PC-9 (cell line): Measurements from ENCODE around the gene NOL6. TPM values are rescaled to one million over a fixed set of nuclear protein-coding genes. Genes with fewer than 3 reads are reported as not detected.

Source experiments
- BruUV-seq: library from RNA; stranded (reverse); fragments of 400-500 nt; replicated peaks from 2 replicates; lab custom pipeline; 2021; lab: Mats Ljungman, UMichigan
- CTCF ChIA-PET: fragments of 300-600 bp; sonication (Branson Sonifier 250); formaldehyde crosslinking; loops from one replicate; lab custom pipeline; 2022; ENCODE audit warnings: antibody characterized with exemption; lab: Charles Lee
- POLR2A ChIA-PET: fragments of 300-600 bp; sonication (Branson Sonifier 250); formaldehyde crosslinking; loops from one replicate; lab custom pipeline; 2022; ENCODE audit warnings: antibody characterized with exemption; ENCODE audit not compliant: unreplicated experiment; lab: Charles Lee
- DNase-seq, 2 experiments: peaks; one replicate each; pipeline versions ENCODE4 v3.0.0 to v3.0.0-alpha.2; 2015 to 2022; ENCODE audit warnings: mixed read lengths in 1 of 2
- H2AFZ ChIP-seq: fragments of 200-600 bp; sonication (generic); 2 replicates; pipeline ENCODE4 v1.8.1; 2017; ENCODE audit warnings: antibody characterized with exemption
- H3F3A ChIP-seq: fragments of 200-600 bp; sonication (generic); 2 replicates; pipeline ENCODE4 v1.8.1; 2017; ENCODE audit warnings: antibody characterized with exemption, mild to moderate bottlenecking, low read depth; ENCODE audit not compliant: insufficient read depth
- H3K27ac ChIP-seq: fragments of 200-600 bp; sonication (generic); 2 replicates; pipeline ENCODE4 v1.6.1; 2016; ENCODE audit warnings: mixed run types
- H3K27me3 ChIP-seq: fragments of 200-600 bp; sonication (generic); 2 replicates; pipeline ENCODE4 v1.6.1; 2016; ENCODE audit warnings: low read depth, mixed run types; ENCODE audit not compliant: insufficient read depth
- H3K36me3 ChIP-seq: fragments of 200-600 bp; sonication (generic); 2 replicates; pipeline ENCODE4 v1.6.1; 2016; ENCODE audit warnings: low read depth, mixed run types
- H3K4me1 ChIP-seq: fragments of 200-600 bp; sonication (generic); replicated peaks from 2 replicates; pipeline ENCODE4 v1.6.1; 2016; ENCODE audit warnings: mixed run types; ENCODE audit not compliant: insufficient read depth
- H3K4me2 ChIP-seq: fragments of 200-600 bp; sonication (generic); 2 replicates; pipeline ENCODE4 v1.6.1; 2017; ENCODE audit warnings: mixed run types
- H3K4me3 ChIP-seq: fragments of 200-600 bp; sonication (generic); 2 replicates; pipeline ENCODE4 v1.6.1; 2016; ENCODE audit warnings: mixed run types
- H3K79me2 ChIP-seq: fragments of 200-600 bp; sonication (generic); 2 replicates; pipeline ENCODE4 v1.6.1; 2017; ENCODE audit warnings: low read depth, mixed run types
- H3K9me2 ChIP-seq: fragments of 200-600 bp; sonication (generic); 2 replicates; pipeline ENCODE4 v1.8.1; 2017; ENCODE audit warnings: mild to moderate bottlenecking; ENCODE audit not compliant: insufficient read depth
- H3K9me3 ChIP-seq: fragments of 200-600 bp; sonication (generic); 2 replicates; pipeline ENCODE4 v1.8.1; 2016; ENCODE audit warnings: low read depth; ENCODE audit not compliant: insufficient read depth
- H4K20me1 ChIP-seq: fragments of 200-600 bp; sonication (generic); 2 replicates; pipeline ENCODE4 v1.8.1; 2017; ENCODE audit not compliant: insufficient read depth
- CTCF ChIP-seq: fragments of 200-600 bp; sonication (generic); conservative IDR thresholded peaks from 2 replicates; pipeline ENCODE4 v1.6.1; 2017; ENCODE audit warnings: mixed run types, antibody characterized with exemption, mild to moderate bottlenecking, moderate library complexity
- EZH2 ChIP-seq: fragments of 200-600 bp; sonication (generic); IDR thresholded peaks from 2 replicates; pipeline ENCODE4 v1.8.0; 2017; ENCODE audit warnings: antibody characterized with exemption, low read depth
- intact Hi-C: fragments of 100-400 bp; cut with micrococcal nuclease; formaldehyde crosslinking; loops from one replicate; pipeline ENCODE4 v1.10.0; 2022; ENCODE audit not compliant: unreplicated experiment
- total RNA-seq: library from RNA; stranded (reverse); gene quantifications from 2 replicates; pipeline ENCODE4 v1.2.3, GENCODE V29; 2021

NOL6 gene
- total RNA-seq, 1 experiment from 2014 or later = 15.5 TPM

GRCh38 chr9:33476503-33476902 is 2.8 kb upstream of the NOL6 start:
- intact Hi-C loops = loop anchor here (10.0 kb wide), 1 partner anchor 248 kb away; no protein-coding TSS in a partner anchor
- Histone ChIP-seq H3K9me3 (no peaks in the 10 kb centered on the region), H2AFZ (no peak overlapping the region), H3K9me2 (no peaks in the 10 kb centered on the region), H3K79me2 (peaks cover 22% of the 10 kb centered on the region), H3K4me2 (no peak overlapping the region), H3K36me3 (no peaks in the 10 kb centered on the region), H3K4me1 (0 out of 2 replicates have a peak, but pooled peaks cover 10% of the 10 kb centered on the region), H3K4me3 (no peak overlapping the region), H4K20me1 (no peaks in the 10 kb centered on the region), H3K27ac (no peak overlapping the region), H3K27me3 (no peaks in the 10 kb centered on the region), H3F3A (no peaks in the 10 kb centered on the region)
- no peak for TF ChIP-seq EZH2
- TF ChIP-seq CTCF = no peak
- DNase-seq = no peak
- no TSS peak for BruUV-seq
- CTCF ChIA-PET = no interaction called here
- POLR2A ChIA-PET = no interaction called here

GRCh38 chr9:33475357-33475756 is 1.6 kb upstream of the NOL6 start:
- H3K4me1 ChIP-seq = 0 out of 2 replicates have a peak, but pooled peaks cover 10% of the 10 kb centered on the region
- H3K9me3 ChIP-seq = no peaks in the 10 kb centered on the region
- no peaks in the 10 kb centered on the region for H3K9me2 ChIP-seq
- no TSS peak for BruUV-seq
- no peak for TF ChIP-seq CTCF
- no peak for TF ChIP-seq EZH2
- CTCF ChIA-PET = no interaction called here
- no peaks in the 10 kb centered on the region for H3K36me3 ChIP-seq
- POLR2A ChIA-PET = interaction anchor here (0.5 kb wide), 1 partner anchor 1551 kb away, joined by 4 read pairs; no protein-coding TSS in a partner anchor
- DNase-seq = no peak
- no peak overlapping the region for H3K4me3 ChIP-seq
- no peak overlapping the region for H2AFZ ChIP-seq
- intact Hi-C loops = loop anchor here (10.0 kb wide), 1 partner anchor 249 kb away; no protein-coding TSS in a partner anchor
- no peaks in the 10 kb centered on the region for H3F3A ChIP-seq
- peaks cover 24% of the 10 kb centered on the region for H3K79me2 ChIP-seq
- H3K4me2 ChIP-seq = no peak overlapping the region
- H3K27me3 ChIP-seq = no peaks in the 10 kb centered on the region
- H4K20me1 ChIP-seq = no peaks in the 10 kb centered on the region
- H3K27ac ChIP-seq = no peak overlapping the region

- H3K27ac ChIP-seq = no peak overlapping the region
- no peaks in the 10 kb centered on the region for H4K20me1 ChIP-seq
- intact Hi-C loops = loop anchor here (10.0 kb wide), 1 partner anchor 252 kb away; no protein-coding TSS in a partner anchor
- CTCF ChIA-PET = interaction anchor here (0.7 to 1.2 kb wide), 4 partner anchors 17 to 151 kb away, joined by 3 to 9 read pairs (median 6); no protein-coding TSS in a partner anchor
- H3K9me3 ChIP-seq = no peaks in the 10 kb centered on the region
- TF ChIP-seq CTCF (no peak), EZH2 (no peak)
- H3K36me3 ChIP-seq = no peaks in the 10 kb centered on the region
- peak overlapping the region; percentile 80 for H3K4me3 ChIP-seq
- POLR2A ChIA-PET = interaction anchor here (0.5 to 1.4 kb wide), 4 partner anchors 17 to 323 kb away, joined by 4 to 14 read pairs (median 9); partner anchors contain the start of gene PRSS3
- DNase-seq = no peak
- peak overlapping the region; percentile 86 for H2AFZ ChIP-seq
- 0 out of 2 replicates have a peak, but pooled peaks cover 10% of the 10 kb centered on the region for H3K4me1 ChIP-seq
- peaks cover 24% of the 10 kb centered on the region for H3K79me2 ChIP-seq
- H3K4me2 ChIP-seq = peak overlapping the region; percentile 91
- H3K27me3 ChIP-seq = no peaks in the 10 kb centered on the region
- no peaks in the 10 kb centered on the region for H3K9me2 ChIP-seq
- BruUV-seq = TSS peak; percentile 55
- H3F3A ChIP-seq = no peaks in the 10 kb centered on the region
These were observed 676 bp downstream of the NOL6 start for GRCh38 chr9:33472881-33473615.
